CD4-positive, alpha-beta T cell (primary cell): Measurements from ENCODE around the gene ATP6V0D1. TPM values are rescaled to one million over a fixed set of nuclear protein-coding genes. Genes with fewer than 3 reads are reported as not detected.

Source experiments
- ATAC-seq: fragments of 200-7000 bp; cut with Tn5 transposase; one replicate; pipeline ENCODE4 v1.10.0; 2022; ENCODE audit warnings: mild to moderate bottlenecking; ENCODE audit not compliant: poor library complexity
- CTCF ChIA-PET: fragments of 350-600 bp; sonication (Branson Sonifier 250); formaldehyde crosslinking; loops from one replicate; lab custom pipeline; 2021; ENCODE audit warnings: antibody characterized with exemption, inconsistent platforms; lab: Charles Lee
- POLR2A ChIA-PET: fragments of 350-600 bp; sonication (Branson Sonifier 250); formaldehyde crosslinking; loops from one replicate; lab custom pipeline; 2021; ENCODE audit warnings: antibody characterized with exemption, inconsistent platforms; lab: Charles Lee
- DNase-seq, 14 experiments: peaks; one replicate each; pipeline ENCODE4 v3.0.0-alpha.2; 2013 to 2020; ENCODE audit warnings: mixed read lengths in 2 of 14
- H3K27ac ChIP-seq, 2 donors: one replicate each; pipeline versions ENCODE4 v1.5.1 to v1.7.0; 2013; ENCODE audit warnings: low read length in 2 of 2, low read depth in 1 of 2, mild to moderate bottlenecking in 1 of 2
- H3K27me3 ChIP-seq, 2 experiments: 1 replicate in 1 of 2; 2 replicates in 1 of 2; pipeline versions ENCODE4 v1.6.1 to v1.7.0; 2013; ENCODE audit warnings: low read length in 2 of 2, control low read depth in 1 of 2, mild to moderate bottlenecking in 1 of 2, moderate library complexity in 1 of 2; ENCODE audit not compliant: insufficient read depth in 2 of 2, control insufficient read depth in 1 of 2
- H3K36me3 ChIP-seq: one replicate; pipeline ENCODE4 v1.6.1; 2013; ENCODE audit warnings: low read length, control low read depth; ENCODE audit not compliant: insufficient read depth
- H3K4me1 ChIP-seq: one replicate; pipeline ENCODE4 v1.6.1; 2013; ENCODE audit warnings: low read length, control low read depth; ENCODE audit not compliant: insufficient read depth
- H3K4me3 ChIP-seq: one replicate; pipeline ENCODE4 v1.5.1; 2013; ENCODE audit warnings: mild to moderate bottlenecking, low read length, moderate library complexity
- H3K9me3 ChIP-seq, 2 experiments: 1 replicate in 1 of 2; 2 replicates in 1 of 2; pipeline versions ENCODE4 v1.6.1 to v1.7.0; 2013; ENCODE audit warnings: low read length in 2 of 2, mild to moderate bottlenecking in 2 of 2, control low read depth in 1 of 2, moderate library complexity in 1 of 2; ENCODE audit not compliant: control insufficient read depth in 1 of 2, insufficient read depth in 1 of 2
- H3K27ac Mint-ChIP-seq: one replicate; pipeline ENCODE4 v1.8.0; 2020; ENCODE audit warnings: mixed read lengths
- H3K27me3 Mint-ChIP-seq: one replicate; pipeline ENCODE4 v1.8.0; 2021; ENCODE audit warnings: mixed read lengths
- H3K36me3 Mint-ChIP-seq: one replicate; pipeline ENCODE4 v1.8.0; 2021; ENCODE audit warnings: low read depth, mixed read lengths
- H3K4me1 Mint-ChIP-seq: one replicate; pipeline ENCODE4 v1.8.0; 2021; ENCODE audit warnings: low read depth, mixed read lengths
- H3K4me3 Mint-ChIP-seq: one replicate; pipeline ENCODE4 v1.8.0; 2020; ENCODE audit warnings: mild to moderate bottlenecking, mixed read lengths
- H3K9me3 Mint-ChIP-seq: one replicate; pipeline ENCODE4 v1.8.0; 2020; ENCODE audit warnings: mixed read lengths
- CTCF ChIP-seq: fragments of 200-600 bp; IDR thresholded peaks from one replicate; pipeline ENCODE4 v1.8.0; 2022; ENCODE audit warnings: antibody characterized with exemption, mild to moderate bottlenecking
- intact Hi-C, 2 experiments: fragments of 100-400 bp; cut with DNase I in 1 of 2; cut with micrococcal nuclease in 1 of 2; formaldehyde crosslinking; loops; one replicate each; pipeline versions ENCODE4 v1.15.1 to v1.9.0; 2023 to 2025; cut with DNase I, micrococcal nuclease
- total RNA-seq, 174 experiments: library from RNA in 2 of 174; stranded (reverse) in 2 of 174; gene quantifications; one replicate each; pipeline ENCODE4 v1.2.3 and lab custom pipeline; 2021 to 2026

ATP6V0D1 gene
- total RNA-seq, 2 experiments from 2014 or later, result 39.4 to 41.7 TPM

- no peak overlapping the region for H3K27ac Mint-ChIP-seq
- H3K27me3 Mint-ChIP-seq, result no peaks in the 10 kb centered on the region
- POLR2A ChIA-PET, result no interaction called here
- no peak overlapping the region for H3K4me3 Mint-ChIP-seq
- H3K9me3 ChIP-seq, result no peaks in the 10 kb centered on the region
- no peak for TF ChIP-seq CTCF
- no peaks in the 10 kb centered on the region for H3K9me3 Mint-ChIP-seq
- CTCF ChIA-PET, result interaction anchor here (1.0 kb wide), 1 partner anchor 9 kb away, joined by 3 read pairs; no protein-coding TSS in a partner anchor
- intact Hi-C loops, result loop anchor here in 1 of 2 experiments (10.0 kb wide), 1 partner anchor 190 kb away; no protein-coding TSS in a partner anchor
- H3K27me3 ChIP-seq, result no peaks in the 10 kb centered on the region
- peaks cover 7% of the 10 kb centered on the region for H3K36me3 ChIP-seq
- H3K4me1 Mint-ChIP-seq, result peaks cover 60% of the 10 kb centered on the region
- ATAC-seq (no peak), DNase-seq (no peak)
- H3K36me3 Mint-ChIP-seq, result peaks cover 16% of the 10 kb centered on the region
- peaks cover 33% of the 10 kb centered on the region for H3K4me1 ChIP-seq
- no peak overlapping the region for H3K27ac ChIP-seq
- no peak overlapping the region for H3K4me3 ChIP-seq
Observed at GRCh38 chr16:67474551-67475455, 6.2 kb downstream of the ATP6V0D1 start.

GRCh38 chr16:67471758-67472384 is 9.1 kb downstream of the ATP6V0D1 start:
- DNase-seq, result no peak
- ChIA-PET POLR2A (interaction anchor here (1.1 kb wide), 1 partner anchor 9 kb away, joined by 4 read pairs; the partner anchor contains the start of gene ATP6V0D1), CTCF (no interaction called here)
- Histone ChIP-seq H3K27me3 (no peaks in the 10 kb centered on the region), H3K4me3 (no peak overlapping the region), H3K36me3 (peaks cover 7% of the 10 kb centered on the region), H3K4me1 (peaks cover 21% of the 10 kb centered on the region), H3K9me3 (no peaks in the 10 kb centered on the region), H3K27ac (no peak overlapping the region)
- Mint-ChIP-seq H3K9me3 (no peaks in the 10 kb centered on the region), H3K36me3 (peaks cover 16% of the 10 kb centered on the region), H3K27ac (no peak overlapping the region), H3K4me3 (no peak overlapping the region), H3K27me3 (no peaks in the 10 kb centered on the region), H3K4me1 (peaks cover 49% of the 10 kb centered on the region)
- intact Hi-C loops, result loop anchor here in 1 of 2 experiments (10.0 kb wide), 1 partner anchor 187 kb away; no protein-coding TSS in a partner anchor
- ATAC-seq, result no peak
- no peak for TF ChIP-seq CTCF

GRCh38 chr16:67470359-67470758 is 10.6 kb downstream of the ATP6V0D1 start:
- ChIA-PET CTCF (no interaction called here), POLR2A (interaction anchor here (1.1 kb wide), 1 partner anchor 11 kb away, joined by 4 read pairs; the partner anchor contains the start of gene ATP6V0D1)
- peaks cover 28% of the 10 kb centered on the region for H3K4me1 ChIP-seq
- H3K4me1 Mint-ChIP-seq, result peaks cover 53% of the 10 kb centered on the region
- H3K9me3 ChIP-seq, result no peaks in the 10 kb centered on the region
- H3K36me3 ChIP-seq, result peaks cover 5% of the 10 kb centered on the region
- no peaks in the 10 kb centered on the region for H3K27me3 Mint-ChIP-seq
- DNase-seq (no peak), ATAC-seq (no peak)
- no peaks in the 10 kb centered on the region for H3K9me3 Mint-ChIP-seq
- intact Hi-C loops, result loop anchor here in 1 of 2 experiments (10.0 kb wide), 1 partner anchor 186 kb away; no protein-coding TSS in a partner anchor
- H3K27me3 ChIP-seq, result no peaks in the 10 kb centered on the region
- H3K27ac ChIP-seq, result no peak overlapping the region
- H3K36me3 Mint-ChIP-seq, result peaks cover 16% of the 10 kb centered on the region
- no peak overlapping the region for H3K27ac Mint-ChIP-seq
- H3K4me3 Mint-ChIP-seq, result no peak overlapping the region
- TF ChIP-seq CTCF, result no peak
- H3K4me3 ChIP-seq, result no peak overlapping the region
